ENCODE results near the gene GNAT1.

DNA sequence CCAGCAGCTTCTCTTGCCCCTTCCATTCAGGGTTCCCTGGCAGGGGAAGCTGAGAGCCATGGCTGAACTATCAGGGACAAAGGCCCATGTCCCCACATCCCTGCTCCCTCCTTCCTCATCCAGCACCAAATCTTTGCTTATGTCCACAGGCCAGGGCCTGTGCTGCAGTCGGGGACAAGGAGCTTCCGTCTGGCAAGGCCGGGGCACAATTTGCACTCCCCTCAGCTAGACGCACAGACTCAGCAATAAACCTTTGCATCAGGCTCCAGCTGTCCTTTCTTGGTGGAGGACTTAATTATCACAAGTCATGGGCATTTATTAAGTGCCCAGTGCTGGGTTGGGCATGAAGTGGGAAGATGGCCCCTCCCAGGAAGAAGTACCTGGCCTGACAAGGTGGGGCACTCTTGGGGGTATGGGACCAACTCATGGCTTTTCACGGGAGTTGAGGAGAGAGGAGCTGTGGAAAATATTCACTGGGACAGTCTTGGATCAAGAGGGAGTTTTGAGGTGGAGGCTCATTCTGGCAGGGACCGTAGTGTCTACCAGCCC lies 4.9 kb downstream of the GNAT1 start:
- TF ChIP-seq, protein P1, sequence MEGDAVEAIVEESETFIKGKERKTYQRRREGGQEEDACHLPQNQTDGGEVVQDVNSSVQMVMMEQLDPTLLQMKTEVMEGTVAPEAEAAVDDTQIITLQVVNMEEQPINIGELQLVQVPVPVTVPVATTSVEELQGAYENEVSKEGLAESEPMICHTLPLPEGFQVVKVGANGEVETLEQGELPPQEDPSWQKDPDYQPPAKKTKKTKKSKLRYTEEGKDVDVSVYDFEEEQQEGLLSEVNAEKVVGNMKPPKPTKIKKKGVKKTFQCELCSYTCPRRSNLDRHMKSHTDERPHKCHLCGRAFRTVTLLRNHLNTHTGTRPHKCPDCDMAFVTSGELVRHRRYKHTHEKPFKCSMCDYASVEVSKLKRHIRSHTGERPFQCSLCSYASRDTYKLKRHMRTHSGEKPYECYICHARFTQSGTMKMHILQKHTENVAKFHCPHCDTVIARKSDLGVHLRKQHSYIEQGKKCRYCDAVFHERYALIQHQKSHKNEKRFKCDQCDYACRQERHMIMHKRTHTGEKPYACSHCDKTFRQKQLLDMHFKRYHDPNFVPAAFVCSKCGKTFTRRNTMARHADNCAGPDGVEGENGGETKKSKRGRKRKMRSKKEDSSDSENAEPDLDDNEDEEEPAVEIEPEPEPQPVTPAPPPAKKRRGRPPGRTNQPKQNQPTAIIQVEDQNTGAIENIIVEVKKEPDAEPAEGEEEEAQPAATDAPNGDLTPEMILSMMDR (IDR thresholded peaks at IDR 0.05), result no peak
- TF ChIP-seq EP300 (IDR thresholded peaks at IDR 0.05) (no peak), POLR2A (IDR thresholded peaks at IDR 0.05) (no peak), POLR2AphosphoS5 (IDR thresholded peaks at IDR 0.05) (no peak)
